NCI-H1930 (cell line): ENCODE measurements around the gene CLEC14A.

Experiments
- DNase-seq, 2 experiments: peaks; one replicate each; lab custom pipeline; 2025; lab: John Stamatoyannopoulos, UW

Gene CLEC14A

DNA sequence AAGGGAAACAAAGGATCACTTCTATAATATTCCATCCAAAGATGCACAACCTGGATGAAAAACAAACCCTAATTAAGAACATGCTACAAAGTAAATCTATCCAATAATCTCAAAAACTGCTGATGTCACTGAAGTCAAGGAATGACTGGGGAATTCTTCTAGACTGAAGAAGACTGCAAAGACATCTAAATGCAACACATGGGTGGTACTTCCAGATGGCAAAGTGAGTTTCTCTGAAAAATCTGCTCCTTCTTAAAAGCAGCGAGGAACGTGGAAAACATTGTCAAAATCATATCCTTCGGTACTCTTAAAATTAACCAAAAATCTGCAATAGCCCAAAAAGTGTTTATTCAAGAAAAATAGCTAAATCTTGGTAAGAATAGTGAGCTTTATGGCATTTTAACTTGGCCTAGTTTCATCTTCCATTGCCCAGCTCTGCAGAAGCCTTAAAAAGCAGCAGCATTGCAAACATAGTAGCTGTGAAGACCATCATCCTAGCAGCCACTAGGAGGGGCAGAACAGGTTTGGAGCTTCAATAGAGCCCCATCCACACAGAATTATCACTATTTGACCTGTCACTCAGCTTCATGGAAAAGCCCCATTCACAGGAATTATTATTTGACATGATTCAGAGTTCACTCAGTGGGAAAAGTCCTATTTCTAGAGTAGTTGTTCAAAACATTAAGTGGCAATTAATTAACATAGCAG is 7.4 kb downstream of the CLEC14A start:
- DNase-seq = no peak

DNA sequence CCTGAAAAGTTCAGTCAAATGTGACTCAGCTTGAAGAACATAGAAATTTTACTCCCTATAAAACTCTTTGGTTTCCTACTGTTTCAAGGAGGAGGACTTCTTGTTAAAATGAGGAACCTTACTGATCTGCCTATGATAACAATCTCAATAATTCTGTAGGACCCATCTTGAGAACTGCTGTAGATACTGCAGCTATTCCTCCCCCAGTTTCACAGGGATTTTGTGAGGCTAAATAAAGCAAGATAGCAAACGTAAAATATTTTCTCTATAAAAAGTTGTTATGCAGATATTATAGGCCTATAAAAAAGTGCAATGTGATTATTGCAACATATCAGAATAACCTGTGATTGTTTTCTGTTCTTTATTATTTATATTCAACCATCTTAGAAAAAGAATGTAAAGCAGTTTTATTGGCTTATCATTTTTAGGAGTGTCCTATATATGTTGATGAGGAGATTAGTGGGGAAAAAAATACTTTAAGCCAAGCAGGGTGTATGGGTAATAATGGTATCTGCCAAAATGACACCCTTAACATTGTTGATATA is 12.1 kb downstream of the CLEC14A start:
- no peak for DNase-seq

DNA sequence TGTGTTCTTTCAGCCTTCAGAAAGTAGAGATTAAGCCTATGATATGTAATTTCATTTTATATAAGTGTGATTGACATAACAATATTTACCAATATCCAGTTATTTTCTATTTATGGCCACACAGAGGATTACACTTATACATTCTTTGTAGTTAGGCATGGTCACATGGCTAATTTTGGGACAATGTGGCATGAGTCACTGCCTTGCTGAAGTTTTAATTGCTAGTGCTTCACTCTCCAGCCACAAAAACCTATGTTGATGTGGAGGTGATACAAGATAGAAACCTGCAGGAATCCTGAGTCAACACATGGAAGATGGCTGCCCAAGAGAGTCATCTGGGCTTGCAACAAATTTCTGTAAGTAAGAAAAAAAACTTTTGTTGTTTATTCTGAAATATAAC is 17.0 kb downstream of the CLEC14A start:
- DNase-seq = no peak

DNA sequence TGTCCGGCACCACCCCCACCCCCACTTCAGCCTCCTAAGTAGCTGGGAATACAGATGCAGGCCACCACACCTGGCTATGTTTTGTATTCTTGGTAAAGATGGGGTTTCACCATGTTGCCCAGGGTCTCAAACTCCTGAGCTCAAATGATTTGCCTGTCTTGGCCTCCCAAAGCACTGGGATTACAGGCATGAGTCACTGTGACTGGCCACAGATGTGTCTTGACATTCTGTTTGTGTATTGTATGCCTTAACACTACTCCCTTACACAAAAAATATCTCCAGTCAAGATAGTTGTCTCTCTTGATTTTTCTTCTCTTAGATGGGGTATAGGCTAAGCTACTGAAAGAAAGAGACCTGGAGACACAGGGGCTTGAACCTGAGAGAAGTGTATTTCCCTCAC is 17.6 kb downstream of the CLEC14A start:
- DNase-seq = no peak

DNA sequence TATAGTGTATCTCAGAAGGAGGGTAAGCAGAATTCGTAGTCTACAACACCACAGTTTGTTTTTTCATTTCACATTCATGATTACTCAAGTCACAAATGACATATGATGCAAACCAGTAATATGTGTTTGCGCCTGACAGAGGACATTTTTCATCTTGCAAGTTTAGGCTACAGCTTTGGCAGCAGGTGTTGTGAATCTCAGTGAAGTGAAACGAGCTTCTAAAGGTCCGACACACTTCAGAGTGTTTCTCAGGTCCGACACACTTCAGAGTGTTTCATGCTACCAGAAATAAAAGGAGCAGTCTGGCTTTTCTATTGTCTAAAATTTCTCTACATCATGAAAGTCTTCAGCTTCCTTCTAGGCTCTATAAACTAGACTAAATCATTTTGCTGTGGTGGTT is 22.7 kb downstream of the CLEC14A start:
- no peak for DNase-seq

DNA sequence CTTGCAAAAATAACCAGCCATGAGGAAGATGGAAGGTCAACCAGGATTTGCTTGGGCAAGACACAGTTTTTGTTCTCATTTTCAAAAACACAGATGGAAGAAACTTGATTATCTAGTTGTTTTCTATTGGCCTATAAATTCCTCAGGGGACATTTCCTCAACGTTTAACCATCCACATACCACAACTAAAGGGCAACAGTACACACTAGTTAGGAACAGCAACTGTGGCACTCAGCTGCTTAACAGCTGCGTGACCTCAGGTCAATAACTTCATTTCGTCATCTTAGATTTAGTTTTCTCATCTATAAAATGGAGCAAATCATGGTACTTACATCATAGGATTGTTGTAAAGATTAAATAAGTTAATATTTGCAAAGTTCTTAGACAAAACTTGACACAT is 29.5 kb downstream of the CLEC14A start:
- DNase-seq = no peak

DNA sequence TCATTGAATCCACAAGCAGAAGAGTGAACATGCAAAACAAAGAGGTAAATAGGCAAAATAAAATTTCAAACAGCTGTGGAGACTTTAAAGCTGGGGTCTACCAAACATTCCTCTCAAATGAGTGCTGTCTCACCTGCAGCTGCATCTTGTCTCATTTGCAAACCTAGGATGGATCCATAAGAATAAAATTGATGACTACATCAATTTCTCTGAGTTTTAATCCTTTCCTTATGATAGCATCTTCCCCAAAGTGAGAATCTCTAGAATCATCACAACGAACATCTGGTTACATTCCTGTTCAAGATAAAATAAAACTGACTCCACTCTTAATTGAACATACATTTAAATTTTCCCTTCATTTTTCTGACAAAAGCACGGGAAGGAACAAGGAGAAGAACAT is 29.9 kb downstream of the CLEC14A start:
- no peak for DNase-seq

DNA sequence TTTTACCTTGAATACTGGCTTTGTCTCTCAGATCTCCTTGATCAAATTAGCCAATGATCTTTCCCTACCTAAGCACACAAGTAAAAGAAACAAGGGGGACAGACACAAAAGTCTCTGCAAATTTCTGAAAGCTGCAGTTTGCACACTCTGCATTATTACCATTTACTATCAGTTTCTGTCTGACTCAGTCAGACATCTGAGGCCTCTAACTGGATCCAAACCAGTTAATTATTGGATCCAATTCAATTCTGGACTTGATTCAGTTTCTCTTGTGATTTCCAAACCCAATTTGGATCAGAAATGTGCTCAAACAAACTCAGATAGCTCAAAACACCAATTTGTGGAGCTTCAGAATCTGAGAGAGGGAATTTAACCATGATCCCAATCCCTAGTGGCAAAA is 31.6 kb downstream of the CLEC14A start:
- no peak for DNase-seq

DNA sequence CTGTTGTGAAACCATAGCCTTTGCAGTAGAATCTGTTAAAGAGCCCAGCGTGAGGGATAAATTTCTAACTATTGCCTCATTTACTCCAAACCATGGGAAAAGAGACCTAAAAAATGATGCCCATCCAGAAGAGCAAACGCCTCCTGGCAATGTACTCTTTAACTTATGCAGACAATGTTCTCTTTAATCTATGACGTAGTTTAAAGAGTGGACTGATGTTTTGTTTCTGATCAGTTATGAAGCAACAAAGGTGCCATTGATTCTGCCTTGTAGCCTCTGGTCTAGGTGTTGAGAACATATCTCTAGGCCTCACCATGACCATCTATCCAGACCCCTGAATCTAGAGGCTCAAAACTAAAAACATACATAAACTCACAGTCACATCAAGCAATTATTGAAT is 34.8 kb downstream of the CLEC14A start:
- DNase-seq = no peak

DNA sequence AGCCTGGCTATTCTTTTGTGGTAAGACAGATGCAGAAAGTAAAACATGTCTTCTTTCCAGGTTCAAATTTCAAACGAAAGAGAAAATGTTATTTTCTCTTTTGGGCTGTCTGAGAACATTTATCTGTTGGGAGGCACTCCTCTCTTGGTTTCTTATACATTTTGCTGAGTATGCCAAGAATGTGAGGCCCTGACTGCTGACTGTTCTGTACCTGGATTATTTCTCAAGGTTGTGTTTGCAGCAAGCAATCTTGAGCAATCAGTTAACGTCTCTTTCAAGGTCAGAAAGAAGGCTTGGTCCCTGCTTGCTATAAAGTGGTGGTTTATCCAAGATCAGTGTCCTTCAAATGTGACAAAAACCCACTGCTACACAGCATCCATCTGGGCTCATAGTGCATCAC is 38.3 kb downstream of the CLEC14A start:
- DNase-seq = no peak

DNA sequence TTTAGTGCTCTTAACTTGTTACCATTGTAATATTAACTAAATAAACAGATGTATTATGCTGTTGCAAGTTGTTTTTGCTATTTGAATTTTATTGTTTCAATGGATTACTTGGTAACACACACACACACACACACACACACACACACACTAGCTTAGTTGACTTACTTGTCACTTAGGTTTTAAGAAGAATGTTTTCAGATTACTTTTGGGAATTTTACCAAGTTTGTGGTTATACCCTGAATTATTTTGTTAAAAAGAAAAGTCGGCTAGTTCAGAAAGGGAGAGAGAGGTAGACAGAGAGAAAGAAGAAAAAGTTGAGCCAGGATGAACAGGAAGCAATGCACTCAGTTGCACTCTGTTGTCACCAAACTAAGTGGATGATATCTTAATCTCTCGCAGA is 42.9 kb downstream of the CLEC14A start:
- DNase-seq = no peak

DNA sequence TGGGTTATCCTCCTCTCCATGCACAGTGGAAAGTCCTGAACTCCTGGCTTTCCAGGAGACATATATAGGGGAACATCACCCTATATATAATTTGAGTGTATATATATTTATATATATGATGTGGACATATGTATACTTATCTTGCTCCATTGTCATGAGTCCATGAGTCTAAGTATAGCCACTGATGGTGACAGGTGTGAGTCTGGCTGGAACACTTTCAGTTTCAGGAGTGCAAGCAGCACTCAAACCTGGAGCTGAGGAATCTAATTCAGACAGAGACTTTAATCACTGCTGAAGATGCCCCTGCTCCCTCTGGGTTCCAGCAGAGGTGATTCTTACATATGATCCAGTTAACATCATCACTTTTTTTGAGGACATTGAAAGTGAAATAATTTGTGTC is 43.8 kb downstream of the CLEC14A start:
- no peak for DNase-seq

DNA sequence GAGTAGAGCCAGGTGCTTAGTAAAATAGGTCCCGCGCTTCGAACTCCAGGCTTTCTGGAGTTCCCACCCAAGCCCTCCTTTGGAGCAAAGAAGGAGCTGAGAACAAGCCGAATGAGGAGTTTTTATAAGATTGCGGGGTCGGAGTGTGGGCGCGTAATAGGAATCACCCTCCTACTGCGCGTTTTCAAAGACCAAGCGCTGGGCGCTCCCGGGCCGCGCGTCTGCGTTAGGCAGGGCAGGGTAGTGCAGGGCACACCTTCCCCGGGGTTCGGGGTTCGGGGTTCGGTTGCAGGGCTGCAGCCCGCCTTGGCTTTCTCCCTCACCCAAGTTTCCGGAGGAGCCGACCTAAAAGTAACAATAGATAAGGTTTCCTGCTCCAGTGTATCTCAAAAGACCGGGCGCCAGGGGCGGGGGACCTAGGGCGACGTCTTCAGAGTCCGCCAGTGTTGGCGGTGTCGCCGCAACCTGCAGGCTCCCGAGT is 44.6 kb downstream of the CLEC14A start:
- DNase-seq = no peak

DNA sequence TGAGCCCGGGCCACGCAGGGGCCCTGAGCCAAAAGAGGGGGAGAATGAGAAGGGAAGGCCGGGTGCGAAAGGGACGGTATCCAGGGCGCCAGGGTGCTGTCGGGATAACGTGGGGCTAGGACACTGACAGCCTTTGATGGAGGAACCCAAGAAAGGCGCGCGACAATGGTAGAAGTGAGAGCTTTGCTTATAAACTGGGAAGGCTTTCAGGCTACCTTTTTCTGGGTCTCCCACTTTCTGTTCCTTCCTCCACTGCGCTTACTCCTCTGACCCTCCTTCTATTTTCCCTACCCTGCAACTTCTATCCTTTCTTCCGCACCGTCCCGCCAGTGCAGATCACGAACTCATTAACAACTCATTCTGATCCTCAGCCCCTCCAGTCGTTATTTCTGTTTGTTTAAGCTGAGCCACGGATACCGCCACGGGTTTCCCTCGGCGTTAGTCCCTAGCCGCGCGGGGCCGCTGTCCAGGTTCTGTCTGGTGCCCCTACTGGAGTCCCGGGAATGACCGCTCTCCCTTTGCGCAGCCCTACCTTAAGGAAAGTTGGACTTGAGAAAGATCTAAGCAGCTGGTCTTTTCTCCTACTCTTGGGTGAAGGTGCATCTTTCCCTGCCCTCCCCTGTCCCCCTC is 45.2 kb downstream of the CLEC14A start:
- DNase-seq = no peak

DNA sequence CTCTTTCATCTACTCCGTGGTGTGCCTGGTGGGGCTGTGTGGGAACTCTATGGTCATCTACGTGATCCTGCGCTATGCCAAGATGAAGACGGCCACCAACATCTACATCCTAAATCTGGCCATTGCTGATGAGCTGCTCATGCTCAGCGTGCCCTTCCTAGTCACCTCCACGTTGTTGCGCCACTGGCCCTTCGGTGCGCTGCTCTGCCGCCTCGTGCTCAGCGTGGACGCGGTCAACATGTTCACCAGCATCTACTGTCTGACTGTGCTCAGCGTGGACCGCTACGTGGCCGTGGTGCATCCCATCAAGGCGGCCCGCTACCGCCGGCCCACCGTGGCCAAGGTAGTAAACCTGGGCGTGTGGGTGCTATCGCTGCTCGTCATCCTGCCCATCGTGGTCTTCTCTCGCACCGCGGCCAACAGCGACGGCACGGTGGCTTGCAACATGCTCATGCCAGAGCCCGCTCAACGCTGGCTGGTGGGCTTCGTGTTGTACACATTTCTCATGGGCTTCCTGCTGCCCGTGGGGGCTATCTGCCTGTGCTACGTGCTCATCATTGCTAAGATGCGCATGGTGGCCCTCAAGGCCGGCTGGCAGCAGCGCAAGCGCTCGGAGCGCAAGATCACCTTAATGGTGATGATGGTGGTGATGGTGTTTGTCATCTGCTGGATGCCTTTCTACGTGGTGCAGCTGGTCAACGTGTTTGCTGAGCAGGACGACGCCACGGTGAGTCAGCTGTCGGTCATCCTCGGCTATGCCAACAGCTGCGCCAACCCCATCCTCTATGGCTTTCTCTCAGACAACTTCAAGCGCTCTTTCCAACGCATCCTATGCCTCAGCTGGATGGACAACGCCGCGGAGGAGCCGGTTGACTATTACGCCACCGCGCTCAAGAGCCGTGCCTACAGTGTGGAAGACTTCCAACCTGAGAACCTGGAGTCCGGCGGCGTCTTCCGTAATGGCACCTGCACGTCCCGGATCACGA is 46.0 kb downstream of the CLEC14A start:
- DNase-seq = no peak

DNA sequence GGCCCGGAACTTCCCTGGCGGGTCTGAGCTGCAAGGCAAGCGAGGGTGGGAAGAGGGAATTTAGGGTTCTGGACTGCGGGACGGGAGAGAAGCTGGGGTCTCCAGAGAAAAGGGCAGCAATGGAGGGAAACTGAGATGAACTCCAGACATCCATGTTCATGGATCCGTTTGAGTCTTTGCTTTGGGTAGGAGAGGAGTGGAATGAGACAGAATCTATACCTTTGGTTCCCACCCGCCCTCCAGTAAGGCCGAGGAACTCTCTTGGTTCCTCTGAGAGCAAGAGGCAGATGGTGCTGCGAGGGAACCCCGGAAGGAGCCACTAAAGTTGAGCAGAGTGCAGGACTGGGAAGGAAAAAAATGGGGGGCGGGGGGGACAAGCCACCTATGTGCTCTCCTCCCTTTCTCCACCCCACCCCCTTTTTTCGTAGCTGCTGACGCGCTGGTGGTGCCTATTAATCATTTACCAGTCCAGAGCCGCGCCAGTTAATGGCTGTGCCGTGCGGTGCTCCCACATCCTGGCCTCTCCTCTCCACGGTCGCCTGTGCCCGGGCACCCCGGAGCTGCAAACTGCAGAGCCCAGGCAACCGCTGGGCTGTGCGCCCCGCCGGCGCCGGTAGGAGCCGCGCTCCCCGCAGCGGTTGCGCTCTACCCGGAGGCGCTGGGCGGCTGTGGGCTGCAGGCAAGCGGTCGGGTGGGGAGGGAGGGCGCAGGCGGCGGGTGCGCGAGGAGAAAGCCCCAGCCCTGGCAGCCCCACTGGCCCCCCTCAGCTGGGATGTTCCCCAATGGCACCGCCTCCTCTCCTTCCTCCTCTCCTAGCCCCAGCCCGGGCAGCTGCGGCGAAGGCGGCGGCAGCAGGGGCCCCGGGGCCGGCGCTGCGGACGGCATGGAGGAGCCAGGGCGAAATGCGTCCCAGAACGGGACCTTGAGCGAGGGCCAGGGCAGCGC is 47.0 kb downstream of the CLEC14A start:
- peak in 1 of 2 experiments; percentile 22 for DNase-seq

DNA sequence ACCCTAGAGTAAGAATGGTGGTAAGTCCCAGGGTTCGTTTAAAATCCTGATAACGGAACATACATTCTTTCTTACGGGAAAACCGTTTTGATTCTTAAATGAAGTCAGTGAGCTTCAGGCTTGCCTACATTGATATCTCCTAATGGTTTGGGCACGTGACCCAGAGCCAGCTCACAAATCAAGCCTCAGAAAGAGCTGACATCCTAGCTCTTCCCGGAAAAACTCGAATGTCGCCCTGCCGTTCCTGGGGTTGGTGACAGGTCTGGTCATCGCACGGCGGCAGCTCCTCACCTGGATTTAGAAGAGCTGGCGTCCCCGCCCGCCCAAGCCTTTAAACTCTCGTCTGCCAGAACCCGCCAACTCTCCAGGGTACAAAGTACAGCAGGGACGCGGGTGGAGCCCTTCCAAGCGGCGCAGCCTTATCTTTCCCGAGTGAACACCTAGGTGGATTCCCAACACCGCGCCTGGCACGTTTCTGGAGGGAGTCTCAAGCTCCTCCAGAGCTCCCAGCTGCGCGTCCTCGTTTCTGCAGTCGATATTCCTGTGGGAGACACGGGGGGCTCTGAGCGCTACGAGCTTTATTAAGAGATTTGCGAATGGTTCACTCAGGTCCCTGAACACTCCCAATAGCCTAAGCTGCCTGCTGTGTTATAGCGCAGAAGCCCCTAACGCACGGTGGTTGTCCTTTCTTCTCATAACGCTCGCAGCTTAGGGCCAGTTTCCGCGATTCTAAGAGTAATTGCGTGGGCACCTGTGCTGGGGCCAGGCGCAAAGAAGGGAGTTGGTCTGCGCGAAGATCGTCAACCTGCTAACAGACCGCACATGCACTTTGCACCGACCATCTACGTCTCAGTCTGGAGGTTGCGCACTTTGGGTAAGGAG is 47.9 kb downstream of the CLEC14A start, which contains the start of gene SSTR1:
Gene SSTR1 (plus strand): TSS at position 169 of the 882 bp plus-strand sequence. CDS start 1,486 bp downstream, outside the sequence.
- DNase-seq = no peak

DNA sequence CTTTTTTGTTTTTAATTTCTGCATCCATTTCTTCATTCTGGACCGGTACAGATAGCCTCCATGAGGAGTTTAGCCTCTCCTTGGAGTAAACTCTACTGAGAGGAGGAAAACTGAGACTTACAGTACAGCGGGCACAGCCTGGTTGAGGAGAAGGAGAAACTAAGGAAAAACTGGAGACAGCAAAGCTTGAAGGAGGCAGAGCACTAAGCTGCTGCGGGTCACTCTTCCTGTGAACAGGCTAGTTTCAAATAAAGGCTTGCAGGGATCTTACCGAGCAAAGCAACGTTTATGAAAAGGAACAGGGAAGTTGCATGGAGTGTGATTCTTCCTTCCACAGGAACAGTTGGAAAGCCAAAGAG is 48.5 kb downstream of the CLEC14A start:
- no peak for DNase-seq

DNA sequence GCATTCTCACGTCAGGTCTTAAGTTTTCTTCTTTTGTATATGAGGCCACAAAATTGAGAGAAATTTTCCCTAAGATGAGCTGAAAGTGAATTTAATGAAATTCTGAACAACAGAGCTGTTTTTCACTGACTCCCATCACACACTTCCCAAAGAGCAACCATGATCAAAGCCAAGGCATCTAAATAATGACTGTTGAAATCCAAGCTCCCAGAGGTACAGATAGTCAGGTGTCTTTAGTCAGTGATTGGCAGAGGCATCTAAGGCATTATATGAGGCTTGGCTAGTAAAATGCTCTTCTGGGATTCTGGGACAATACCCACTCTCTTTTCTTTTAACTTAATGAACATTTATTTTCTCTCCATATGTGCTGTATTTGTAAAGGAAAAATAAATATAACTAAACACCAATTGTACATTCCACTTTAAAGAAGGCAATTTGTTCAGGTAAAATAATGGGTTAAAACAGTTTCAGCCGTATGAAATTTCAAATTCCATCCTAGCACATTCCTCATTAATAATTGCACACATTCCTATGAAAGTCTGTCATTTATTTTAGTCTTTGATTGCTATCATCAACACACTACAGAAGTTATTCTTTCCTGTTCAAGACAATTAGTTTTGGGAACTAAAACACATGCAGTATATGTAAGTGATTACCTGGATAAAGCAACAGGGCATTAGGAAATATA is 49.1 kb downstream of the CLEC14A start:
- DNase-seq = no peak
